Effector memory CD8-positive, alpha-beta T cell (primary cell): ENCODE measurements around the gene TMEM123.
"Not testable (repeated sequence)": the region's sequence is repeated elsewhere in the genome, so short reads cannot be mapped to it uniquely, and the experiment has no call there.

ENCODE experiments used
- ATAC-seq: fragments of 150-1000 bp; cut with Tn5 transposase; replicated peaks from 2 replicates; pipeline ENCODE4 v1.10.0; 2021; ENCODE audit warnings: mild to moderate bottlenecking, moderate library complexity
- DNase-seq, 3 experiments: peaks; one replicate each; pipeline ENCODE4 v3.0.0; 2021
- H3K27ac Mint-ChIP-seq, 2 donors: one replicate each; pipeline ENCODE4 v1.8.0; 2022; ENCODE audit warnings: mild to moderate bottlenecking in 2 of 2, mixed read lengths in 2 of 2, moderate library complexity in 2 of 2
- H3K27me3 Mint-ChIP-seq, 2 donors: one replicate each; pipeline ENCODE4 v1.8.0; 2022; ENCODE audit warnings: mixed read lengths in 2 of 2
- H3K36me3 Mint-ChIP-seq: one replicate; pipeline ENCODE4 v1.8.0; 2022; ENCODE audit warnings: mild to moderate bottlenecking, moderate library complexity, mixed read lengths; ENCODE audit not compliant: insufficient read depth
- H3K4me1 Mint-ChIP-seq, 2 donors: one replicate each; pipeline ENCODE4 v1.8.0; 2022; ENCODE audit warnings: low read depth in 2 of 2, mixed read lengths in 2 of 2
- H3K4me3 Mint-ChIP-seq, 2 donors: one replicate each; pipeline ENCODE4 v1.8.0; 2022; ENCODE audit warnings: mild to moderate bottlenecking in 2 of 2, mixed read lengths in 2 of 2, moderate library complexity in 2 of 2
- H3K9me3 Mint-ChIP-seq, 2 donors: one replicate each; pipeline ENCODE4 v1.8.0; 2022; ENCODE audit warnings: mixed read lengths in 2 of 2

The TMEM123 gene

GRCh38 chr11:102451681-102452460, 694 bp downstream of the TMEM123 start:
- peak overlapping the region; percentile 94 to 98 for H3K4me3 Mint-ChIP-seq
- H3K4me1 Mint-ChIP-seq = peaks cover 44 to 63% of the 10 kb centered on the region in 2 donors
- peaks cover 19% of the 10 kb centered on the region for H3K36me3 Mint-ChIP-seq
- peak overlapping the region; percentile 95 to 99 for H3K27ac Mint-ChIP-seq
- ATAC-seq = peak; percentile 55
- no peaks in the 10 kb centered on the region for H3K9me3 Mint-ChIP-seq
- peak; percentile 62 to 71 (median 64) for DNase-seq
- no peaks in the 10 kb centered on the region for H3K27me3 Mint-ChIP-seq

GRCh38 chr11:102451041-102451680, 1.4 kb downstream of the TMEM123 start:
- peak overlapping the region; percentile 95 to 99 for H3K27ac Mint-ChIP-seq
- DNase-seq = no peak
- ATAC-seq = no peak
- peaks cover 20% of the 10 kb centered on the region for H3K36me3 Mint-ChIP-seq
- no peaks in the 10 kb centered on the region for H3K9me3 Mint-ChIP-seq
- H3K4me1 Mint-ChIP-seq = peaks cover 47 to 64% of the 10 kb centered on the region in 2 donors
- H3K4me3 Mint-ChIP-seq = peak overlapping the region; percentile 94 to 98
- no peaks in the 10 kb centered on the region for H3K27me3 Mint-ChIP-seq

GRCh38 chr11:102449651-102450570, 2.7 kb downstream of the TMEM123 start:
- peaks cover 31% of the 10 kb centered on the region for H3K36me3 Mint-ChIP-seq
- no peaks in the 10 kb centered on the region for H3K27me3 Mint-ChIP-seq
- peak overlapping the region; percentile 94 to 98 for H3K4me3 Mint-ChIP-seq
- DNase-seq = no peak
- ATAC-seq = no peak
- H3K4me1 Mint-ChIP-seq = peaks cover 51 to 67% of the 10 kb centered on the region in 2 donors
- H3K27ac Mint-ChIP-seq = no peak overlapping the region
- H3K9me3 Mint-ChIP-seq = no peaks in the 10 kb centered on the region

- Mint-ChIP-seq H3K36me3 (peaks cover 35% of the 10 kb centered on the region), H3K4me3 (peak overlapping the region in 1 of 2 donors; percentile 98), H3K4me1 (peaks cover 55 to 70% of the 10 kb centered on the region in 2 donors), H3K27ac (peak overlapping the region in 1 of 2 donors; percentile 56), H3K27me3 (no peaks in the 10 kb centered on the region), H3K9me3 (no peaks in the 10 kb centered on the region)
- DNase-seq (no peak), ATAC-seq (no peak)
Observed at GRCh38 chr11:102448869-102449224, 3.7 kb downstream of the TMEM123 start.

- DNase-seq = no peak
- Mint-ChIP-seq H3K9me3 (no peaks in the 10 kb centered on the region), H3K27me3 (no peaks in the 10 kb centered on the region), H3K4me1 (peaks cover 58 to 74% of the 10 kb centered on the region in 2 donors), H3K4me3 (peak overlapping the region; percentile 34 to 98), H3K27ac (peak overlapping the region; percentile 79 to 81), H3K36me3 (peaks cover 35% of the 10 kb centered on the region)
- ATAC-seq = no peak
Observed at GRCh38 chr11:102447941-102448868, 4.4 kb downstream of the TMEM123 start.

GRCh38 chr11:102447193-102447592, 5.4 kb downstream of the TMEM123 start:
- ATAC-seq (peak; percentile 68), DNase-seq (peak in 1 of 3 experiments; percentile 11)
- Mint-ChIP-seq H3K27ac (peak overlapping the region; percentile 79 to 81), H3K9me3 (no peaks in the 10 kb centered on the region), H3K36me3 (peaks cover 30% of the 10 kb centered on the region), H3K27me3 (no peaks in the 10 kb centered on the region), H3K4me3 (peak overlapping the region; percentile 34 to 98), H3K4me1 (peaks cover 63 to 79% of the 10 kb centered on the region in 2 donors)

- H3K4me3 Mint-ChIP-seq = no peak overlapping the region
- H3K4me1 Mint-ChIP-seq = peaks cover 68 to 82% of the 10 kb centered on the region in 2 donors
- peak overlapping the region; percentile 23 to 81 for H3K27ac Mint-ChIP-seq
- H3K27me3 Mint-ChIP-seq = no peaks in the 10 kb centered on the region
- peaks cover 26% of the 10 kb centered on the region for H3K36me3 Mint-ChIP-seq
- H3K9me3 Mint-ChIP-seq = no peaks in the 10 kb centered on the region
- DNase-seq = no peak
- no peak for ATAC-seq
Observed at GRCh38 chr11:102446606-102447005, 6.0 kb downstream of the TMEM123 start.

- ATAC-seq, H3K27me3 Mint-ChIP-seq, H3K27ac Mint-ChIP-seq, H3K4me3 Mint-ChIP-seq, H3K9me3 Mint-ChIP-seq, DNase-seq: not testable (repeated sequence)
- peaks cover 68 to 84% of the 10 kb centered on the region in 2 donors for H3K4me1 Mint-ChIP-seq
- peaks cover 20% of the 10 kb centered on the region for H3K36me3 Mint-ChIP-seq
Observed at GRCh38 chr11:102444693-102445092, 7.9 kb downstream of the TMEM123 start.

GRCh38 chr11:102444142-102444541, 8.4 kb downstream of the TMEM123 start:
- DNase-seq, H3K9me3 Mint-ChIP-seq, H3K27me3 Mint-ChIP-seq, H3K27ac Mint-ChIP-seq, ATAC-seq, H3K4me3 Mint-ChIP-seq: not testable (repeated sequence)
- Mint-ChIP-seq H3K4me1 (peaks cover 70 to 83% of the 10 kb centered on the region in 2 donors), H3K36me3 (peaks cover 22% of the 10 kb centered on the region)

- ATAC-seq, DNase-seq, H3K27ac Mint-ChIP-seq, H3K9me3 Mint-ChIP-seq, H3K27me3 Mint-ChIP-seq: not testable (repeated sequence)
- H3K4me3 Mint-ChIP-seq = peak overlapping the region in 1 of 2 donors; percentile 48
- peaks cover 23% of the 10 kb centered on the region for H3K36me3 Mint-ChIP-seq
- peaks cover 56 to 74% of the 10 kb centered on the region in 2 donors for H3K4me1 Mint-ChIP-seq
Observed at GRCh38 chr11:102439063-102439363, 13.6 kb downstream of the TMEM123 start.

GRCh38 chr11:102438311-102439062, 14.1 kb downstream of the TMEM123 start:
- Mint-ChIP-seq H3K36me3 (peaks cover 27% of the 10 kb centered on the region), H3K27me3 (no peaks in the 10 kb centered on the region), H3K27ac (peak overlapping the region in 1 of 2 donors; percentile 62), H3K4me1 (peaks cover 50 to 73% of the 10 kb centered on the region in 2 donors), H3K4me3 (peak overlapping the region in 1 of 2 donors; percentile 48), H3K9me3 (no peaks in the 10 kb centered on the region)
- DNase-seq (no peak), ATAC-seq (no peak)

- no peaks in the 10 kb centered on the region for H3K27me3 Mint-ChIP-seq
- H3K4me1 Mint-ChIP-seq = peaks cover 45 to 67% of the 10 kb centered on the region in 2 donors
- H3K36me3 Mint-ChIP-seq = peaks cover 35% of the 10 kb centered on the region
- H3K9me3 Mint-ChIP-seq = no peaks in the 10 kb centered on the region
- ATAC-seq (no peak), DNase-seq (no peak)
- no peak overlapping the region for H3K4me3 Mint-ChIP-seq
- H3K27ac Mint-ChIP-seq = peak overlapping the region in 1 of 2 donors; percentile 62
Observed at GRCh38 chr11:102437727-102438126, 14.8 kb downstream of the TMEM123 start.
